HCT116 (cell line): ENCODE measurements around the gene USP3. TPM values are rescaled to one million over a fixed set of nuclear protein-coding genes. Genes with fewer than 3 reads are reported as not detected.

Source experiments
- ATAC-seq: fragments of 200-7000 bp; cut with Tn5 transposase; 2 replicates; pipeline ENCODE4 v1.9.1; 2020; ENCODE audit warnings: mild to moderate bottlenecking, moderate library complexity
- BruUV-seq: library from RNA; stranded (reverse); fragments of 400-500 nt; replicated peaks from 2 replicates; lab custom pipeline; 2021; lab: Mats Ljungman, UMichigan
- CTCF ChIA-PET: fragments of 300-600 bp; sonication (Branson Sonifier 250); formaldehyde crosslinking; loops from one replicate; lab custom pipeline; 2021; ENCODE audit warnings: antibody characterized with exemption; lab: Charles Lee
- POLR2A ChIA-PET: fragments of 300-600, 350-600 bp; sonication (Branson Sonifier 250); formaldehyde crosslinking; loops from one replicate; lab custom pipeline; 2021; ENCODE audit warnings: antibody characterized with exemption; lab: Charles Lee
- RAD21 ChIA-PET, 2 experiments: fragments of 300-600 bp; sonication (Branson Sonifier 250); formaldehyde crosslinking; loops; one replicate each; lab custom pipeline; 2023; ENCODE audit warnings: low total read pairs in 2 of 2; ENCODE audit not compliant: uncharacterized antibody in 2 of 2, unreplicated experiment in 2 of 2, low non-redundant PET in 1 of 2; lab: Charles Lee
- DNase-seq: peaks from one replicate; pipeline ENCODE4 v3.0.0-alpha.2; 2010; ENCODE audit warnings: low read depth, low spot score
- H2AFZ ChIP-seq: fragments of 200-600 bp; shearing (Covaris generic), sonication (generic); 2 replicates; pipeline ENCODE4 v1.6.1; 2017; ENCODE audit warnings: low read depth, mixed run types, mixed read lengths, antibody characterized with exemption, low read length; ENCODE audit not compliant: poor library complexity, severe bottlenecking
- H3K27ac ChIP-seq: 2 replicates; pipeline ENCODE4 v1.5.1; 2012; ENCODE audit warnings: low read depth, low read length
- H3K27me3 ChIP-seq: fragments of 200-600 bp; sonication (generic); 2 replicates; pipeline ENCODE4 v1.6.1; 2016; ENCODE audit warnings: mixed run types, low read length, mixed read lengths; ENCODE audit not compliant: insufficient read depth
- H3K36me3 ChIP-seq, 2 experiments: fragments of 200-500 bp in 1 of 2; fragments of 200-600 bp in 1 of 2; sonication (Bioruptor generic) in 1 of 2; sonication (generic) in 1 of 2; 2 replicates each; pipeline versions ENCODE4 v1.5.1 to v1.6.1; 2014 to 2016; ENCODE audit warnings: low read length in 2 of 2, inconsistent platforms in 1 of 2, mixed read lengths in 1 of 2, mixed run types in 1 of 2; ENCODE audit not compliant: insufficient read depth in 2 of 2, control insufficient read depth in 1 of 2
- H3K4me1 ChIP-seq, 2 experiments: fragments of 200-600 bp in 1 of 2; sonication (generic) in 1 of 2; 2 replicates each; pipeline versions ENCODE4 v1.5.1 to v1.6.1; 2012 to 2017; ENCODE audit warnings: low read length in 2 of 2, inconsistent platforms in 1 of 2, mild to moderate bottlenecking in 1 of 2, mixed read lengths in 1 of 2, mixed run types in 1 of 2, moderate library complexity in 1 of 2; ENCODE audit not compliant: insufficient read depth in 2 of 2, control insufficient read depth in 1 of 2
- H3K4me2 ChIP-seq: fragments of 200-600 bp; sonication (generic); 2 replicates; pipeline ENCODE4 v1.6.1; 2017; ENCODE audit warnings: mixed run types, low read length, mixed read lengths
- H3K4me3 ChIP-seq, 2 experiments: fragments of 200-600 bp in 1 of 2; sonication (generic) in 1 of 2; replicated peaks in 1 of 2; 2 replicates each; pipeline ENCODE4 v1.5.1; 2011 to 2016; ENCODE audit warnings: low read length in 2 of 2, control low read depth in 1 of 2, low read depth in 1 of 2, mild to moderate bottlenecking in 1 of 2, mixed read lengths in 1 of 2, mixed run types in 1 of 2
- H3K79me2 ChIP-seq: fragments of 200-600 bp; sonication (generic); 2 replicates; pipeline ENCODE4 v1.6.1; 2017; ENCODE audit warnings: mild to moderate bottlenecking, mixed run types, low read length, moderate library complexity, mixed read lengths; ENCODE audit not compliant: insufficient read depth
- H3K9ac ChIP-seq: fragments of 200-600 bp; sonication (generic); 2 replicates; pipeline ENCODE4 v1.6.1; 2016; ENCODE audit warnings: low read length, mixed read lengths
- H3K9me2 ChIP-seq: fragments of 200-600 bp; sonication (generic), shearing (Covaris generic); 2 replicates; pipeline ENCODE4 v1.6.1; 2017; ENCODE audit warnings: mixed run types, mild to moderate bottlenecking, moderate library complexity; ENCODE audit not compliant: insufficient read depth
- H3K9me3 ChIP-seq, 2 experiments: fragments of 200-500 bp in 1 of 2; fragments of 200-600 bp in 1 of 2; sonication (Bioruptor generic) in 1 of 2; sonication (generic) in 1 of 2; 2 replicates each; pipeline ENCODE4 v1.6.1; 2014 to 2017; ENCODE audit warnings: low read length in 2 of 2, mixed read lengths in 2 of 2, inconsistent platforms in 1 of 2, low read depth in 1 of 2, mild to moderate bottlenecking in 1 of 2, mixed run types in 1 of 2, moderate library complexity in 1 of 2; ENCODE audit not compliant: control insufficient read depth in 1 of 2, insufficient read depth in 1 of 2
- H4K20me1 ChIP-seq: fragments of 200-600 bp; sonication (generic), shearing (Covaris generic); 2 replicates; pipeline ENCODE4 v1.6.1; 2017; ENCODE audit warnings: mixed run types, mild to moderate bottlenecking, moderate library complexity; ENCODE audit not compliant: insufficient read depth
- ELF1 ChIP-seq: IDR thresholded peaks from 2 replicates; pipeline ENCODE4 v1.6.1; 2012; ENCODE audit warnings: low read depth, borderline replicate concordance
- EZH2phosphoT487 ChIP-seq: fragments of 200-600 bp; IDR thresholded peaks from 2 replicates; pipeline ENCODE4 v1.6.1; 2018; ENCODE audit warnings: antibody characterized with exemption, borderline replicate concordance
- FOSL1 ChIP-seq: IDR thresholded peaks from 2 replicates; pipeline ENCODE4 v1.6.1; 2012; ENCODE audit warnings: low read depth
- JUND ChIP-seq: IDR thresholded peaks from 2 replicates; pipeline ENCODE4 v1.6.1; 2012
- ZFX ChIP-seq: fragments of 450-650 bp; IDR thresholded peaks from 2 replicates; pipeline ENCODE4 v1.6.1; 2017
- ZNF274 ChIP-seq: fragments of 200-500 bp; sonication (Bioruptor generic); IDR thresholded peaks from 2 replicates; pipeline ENCODE4 v1.6.1; 2014; ENCODE audit warnings: mild to moderate bottlenecking, low read depth, low read length, inconsistent platforms
- intact Hi-C: fragments of 100-400 bp; cut with micrococcal nuclease; formaldehyde crosslinking; loops from 2 replicates; pipeline ENCODE4 v1.10.0; 2022
- total RNA-seq: library from RNA; stranded (reverse); gene quantifications from one replicate; pipeline ENCODE4 v1.2.1, GENCODE V29; 2021; ENCODE audit not compliant: unreplicated experiment
- TF ChIP-seq, protein P1 (sequence below): IDR thresholded peaks from 2 replicates; pipeline ENCODE4 v1.6.1; 2011; ENCODE audit warnings: mild to moderate bottlenecking, low read length, moderate library complexity; ENCODE audit not compliant: insufficient replicate concordance; ENCODE audit errors: extremely low read depth
- TF ChIP-seq, protein P2 (sequence below): IDR thresholded peaks from 2 replicates; pipeline ENCODE4 v1.6.1; 2012

The USP3 gene
- total RNA-seq, 1 experiment from 2014 or later = 61.6 TPM

DNA sequence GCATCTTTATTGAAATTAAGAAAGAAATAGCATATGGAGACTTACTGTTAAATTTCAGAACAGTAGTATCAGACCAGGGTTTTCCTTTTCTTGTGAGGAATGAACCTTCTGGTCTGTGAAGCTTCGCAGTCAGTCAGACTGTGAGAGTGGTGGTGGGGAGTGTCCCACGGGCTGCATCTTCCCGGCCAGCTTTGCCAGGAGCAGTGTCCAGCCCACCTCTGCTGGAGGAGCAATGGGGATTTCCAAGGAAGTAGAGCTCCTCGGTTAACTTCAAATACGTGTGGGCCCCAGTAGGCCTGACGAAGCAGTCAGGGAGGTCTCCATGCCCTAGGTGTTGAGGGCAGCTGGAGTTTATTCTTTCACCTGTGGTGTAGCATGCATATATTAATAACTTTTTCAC is 51.9 kb downstream of the USP3 start (continued):
- TF ChIP-seq, protein P1, sequence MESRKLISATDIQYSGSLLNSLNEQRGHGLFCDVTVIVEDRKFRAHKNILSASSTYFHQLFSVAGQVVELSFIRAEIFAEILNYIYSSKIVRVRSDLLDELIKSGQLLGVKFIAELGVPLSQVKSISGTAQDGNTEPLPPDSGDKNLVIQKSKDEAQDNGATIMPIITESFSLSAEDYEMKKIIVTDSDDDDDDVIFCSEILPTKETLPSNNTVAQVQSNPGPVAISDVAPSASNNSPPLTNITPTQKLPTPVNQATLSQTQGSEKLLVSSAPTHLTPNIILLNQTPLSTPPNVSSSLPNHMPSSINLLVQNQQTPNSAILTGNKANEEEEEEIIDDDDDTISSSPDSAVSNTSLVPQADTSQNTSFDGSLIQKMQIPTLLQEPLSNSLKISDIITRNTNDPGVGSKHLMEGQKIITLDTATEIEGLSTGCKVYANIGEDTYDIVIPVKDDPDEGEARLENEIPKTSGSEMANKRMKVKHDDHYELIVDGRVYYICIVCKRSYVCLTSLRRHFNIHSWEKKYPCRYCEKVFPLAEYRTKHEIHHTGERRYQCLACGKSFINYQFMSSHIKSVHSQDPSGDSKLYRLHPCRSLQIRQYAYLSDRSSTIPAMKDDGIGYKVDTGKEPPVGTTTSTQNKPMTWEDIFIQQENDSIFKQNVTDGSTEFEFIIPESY = no peak
- TF ChIP-seq FOSL1 (no peak), JUND (no peak), ZNF274 (no peak)
- TF ChIP-seq, all 23 proteins: peak for 0

DNA sequence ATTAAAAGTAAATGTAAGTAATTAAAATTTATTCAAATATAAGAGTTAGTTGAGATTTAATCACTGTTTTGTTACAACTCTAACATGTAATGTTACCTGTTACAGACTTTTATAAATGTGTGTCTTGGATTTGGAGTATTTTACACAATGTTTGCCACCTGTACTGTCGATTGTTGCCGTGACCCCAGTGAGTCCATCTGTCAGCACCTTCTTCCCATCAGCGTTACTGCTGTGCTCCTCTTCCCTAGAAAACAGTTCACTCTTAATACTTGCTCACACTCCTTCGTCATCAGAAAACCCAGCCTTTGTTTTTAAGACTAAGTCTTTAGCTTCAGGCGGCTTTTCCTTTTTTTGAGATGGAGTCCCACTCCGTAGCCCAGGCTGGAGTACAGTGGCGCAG is 52.3 kb downstream of the USP3 start:
- ATAC-seq = no peak
- CTCF ChIA-PET = no interaction called here
- no peak for TF ChIP-seq EZH2phosphoT487
- TF ChIP-seq ELF1 = no peak
- no peak for TF ChIP-seq ZFX
- TF ChIP-seq, protein P2, sequence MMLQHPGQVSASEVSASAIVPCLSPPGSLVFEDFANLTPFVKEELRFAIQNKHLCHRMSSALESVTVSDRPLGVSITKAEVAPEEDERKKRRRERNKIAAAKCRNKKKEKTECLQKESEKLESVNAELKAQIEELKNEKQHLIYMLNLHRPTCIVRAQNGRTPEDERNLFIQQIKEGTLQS = no peak

More for the DNA sequence above, 52.3 kb downstream of the USP3 start:
- POLR2A ChIA-PET = interaction anchor here (1.4 kb wide), 1 partner anchor 11 kb away, joined by 3 read pairs; no protein-coding TSS in a partner anchor
- RAD21 ChIA-PET = no interaction called here
- H3K4me2 ChIP-seq = no peak overlapping the region
- no peaks in the 10 kb centered on the region for H3K9me3 ChIP-seq
- peaks cover 11% of the 10 kb centered on the region; the same call in 1 of the 2 replicates for H3K79me2 ChIP-seq
- no peak for DNase-seq
- no peak overlapping the region for H2AFZ ChIP-seq
- no peak overlapping the region for H3K9ac ChIP-seq
- BruUV-seq = no TSS peak
- no peak overlapping the region for H3K27ac ChIP-seq
- peaks cover 0 to 4% of the 10 kb centered on the region in 2 experiments; a peak in 1 of 4 replicates for H3K4me1 ChIP-seq
- intact Hi-C loops = no loop called here
- no peak overlapping the region for H3K4me3 ChIP-seq
- no peaks in the 10 kb centered on the region for H3K9me2 ChIP-seq
- peaks cover 6 to 18% of the 10 kb centered on the region in 2 experiments; a peak in 2 of 4 replicates for H3K36me3 ChIP-seq
- no peaks in the 10 kb centered on the region for H3K27me3 ChIP-seq
- no peaks in the 10 kb centered on the region for H4K20me1 ChIP-seq
